Psoas muscle (tissue), 8 donors: ENCODE measurements around the gene IGSF21. TPM values are rescaled to one million over a fixed set of nuclear protein-coding genes. Genes with fewer than 3 reads are reported as not detected.

Experiments used
- ATAC-seq, 4 donors: fragments of 200-7000 bp; cut with Tn5 transposase; one replicate each; pipeline ENCODE4 v1.9.1; 2020; ENCODE audit warnings: moderate library complexity in 3 of 4, mild to moderate bottlenecking in 2 of 4
- DNase-seq, 2 donors: peaks; one replicate each; pipeline ENCODE4 v3.0.0-alpha.2; 2020
- H3K27ac ChIP-seq: fragments of 200-600 bp; one replicate; pipeline ENCODE4 v1.8.0; 2022
- H3K27me3 ChIP-seq, 3 donors: fragments of 200-600 bp in 1 of 3; one replicate each; pipeline versions ENCODE4 v1.6.1 to v1.8.0; 2013 to 2022; ENCODE audit warnings: low read length in 2 of 3, mild to moderate bottlenecking in 2 of 3, moderate library complexity in 1 of 3; ENCODE audit not compliant: insufficient read depth in 3 of 3
- H3K36me3 ChIP-seq, 2 donors: fragments of 200-600 bp in 1 of 2; one replicate each; pipeline versions ENCODE4 v1.6.1 to v1.8.0; 2013 to 2022; ENCODE audit warnings: low read depth in 1 of 2, mild to moderate bottlenecking in 1 of 2, moderate library complexity in 1 of 2; ENCODE audit not compliant: insufficient read depth in 1 of 2
- H3K4me1 ChIP-seq: fragments of 200-600 bp; one replicate; pipeline ENCODE4 v1.8.0; 2022
- H3K4me3 ChIP-seq: fragments of 200-600 bp; one replicate; pipeline ENCODE4 v1.8.0; 2022; ENCODE audit warnings: mild to moderate bottlenecking
- H3K9me3 ChIP-seq: fragments of 200-600 bp; one replicate; pipeline ENCODE4 v1.8.0; 2022
- CTCF ChIP-seq: fragments of 200-600 bp; IDR thresholded peaks from one replicate; pipeline ENCODE4 v1.8.0; 2022; ENCODE audit warnings: antibody characterized with exemption
- WGBS, 3 donors: extraction: QIAGEN DNeasy Blood & Tissue Kit; methylation state at CpG; one replicate each; pipeline versions ENCODE4 v1.1.6 to v1.1.7; 2013; 5-methylcytosine and 5-hydroxymethylcytosine counted together
- intact Hi-C, 2 donors: fragments of 100-400 bp; cut with DNase I; formaldehyde crosslinking; loops; one replicate each; pipeline versions ENCODE4 v1.11.0 to v1.14.2; 2022
- polyA plus RNA-seq, 3 donors: library from polyadenylated mRNA; stranded (reverse); fragments of 200-250 nt; gene quantifications; one replicate each; pipeline ENCODE4 v1.2.3, GENCODE V29; 2013
- total RNA-seq, 4 donors: library from RNA; stranded (reverse); fragmentation: NEBNext Ultra II Directional in 2 of 4; extraction: Animal tissue kit (Norgen Biotek cat#: 25700) in 2 of 4; gene quantifications; one replicate each; pipeline versions ENCODE4 v1.2.1 to v1.2.4, GENCODE V29; 2021 to 2023
- donor health status: healthy with polysubstance abuse.
- donor health status: DM: no; HTN: no; CAD: no; lungs with moderate emphysema.
- donor health status: Bipolar disorder and iron deficiency.
- donor health status: healthy.
- donor health status: DM: yes; HTN: yes; CAD: no.
- donor health status: DM: no; HTN: no; CAD: no.
- donor health status: DM: no; HTN: no; CAD: no.
- donor health status: DM: yes; HTN: yes; CAD: no.

Gene IGSF21
- total and polyA plus RNA-seq, 7 donors = 0.10 to 0.88 (median 0.42) TPM

- H3K9me3 ChIP-seq = no peaks in the 10 kb centered on the region
- 59 to 69% (median 66%) methylated on average over 8 of the region's 8 CpGs for WGBS, 3 donors
- no peaks in the 10 kb centered on the region for H3K4me1 ChIP-seq
- intact Hi-C loops = no loop called here
- no peak overlapping the region for H3K27ac ChIP-seq
- TF ChIP-seq CTCF = no peak
- H3K36me3 ChIP-seq = no peaks in the 10 kb centered on the region
- H3K27me3 ChIP-seq = peaks cover 0 to 20% (median 2%) of the 10 kb centered on the region in 3 donors
- DNase-seq (no peak), ATAC-seq (no peak)
- no peak overlapping the region for H3K4me3 ChIP-seq
Observed at GRCh38 chr1:18151436-18152122, 44.0 kb downstream of the IGSF21 start.

GRCh38 chr1:18154430-18155194 is 47.0 kb downstream of the IGSF21 start:
- no peak overlapping the region for H3K27ac ChIP-seq
- no peak overlapping the region for H3K4me3 ChIP-seq
- TF ChIP-seq CTCF = no peak
- DNase-seq (no peak), ATAC-seq (no peak)
- no peaks in the 10 kb centered on the region for H3K4me1 ChIP-seq
- no peaks in the 10 kb centered on the region for H3K36me3 ChIP-seq
- H3K27me3 ChIP-seq = peaks cover 0 to 24% (median 6%) of the 10 kb centered on the region in 3 donors
- no peaks in the 10 kb centered on the region for H3K9me3 ChIP-seq
- 64 to 71% (median 67%) methylated on average over 3 of the region's 3 CpGs for WGBS, 3 donors
- intact Hi-C loops = no loop called here

GRCh38 chr1:18155881-18156385 is 48.3 kb downstream of the IGSF21 start:
- no peaks in the 10 kb centered on the region for H3K4me1 ChIP-seq
- H3K36me3 ChIP-seq = no peaks in the 10 kb centered on the region
- ATAC-seq (no peak), DNase-seq (no peak)
- intact Hi-C loops = no loop called here
- no peak overlapping the region for H3K27ac ChIP-seq
- H3K4me3 ChIP-seq = no peak overlapping the region
- WGBS, 3 donors = 70 to 72% (median 71%) methylated on average over 13 of the region's 13 CpGs
- TF ChIP-seq CTCF = no peak
- peaks cover 0 to 30% (median 8%) of the 10 kb centered on the region in 3 donors for H3K27me3 ChIP-seq
- H3K9me3 ChIP-seq = no peaks in the 10 kb centered on the region

GRCh38 chr1:18157352-18157751 is 49.8 kb downstream of the IGSF21 start:
- intact Hi-C loops = no loop called here
- Histone ChIP-seq H3K27ac (no peak overlapping the region), H3K9me3 (no peaks in the 10 kb centered on the region), H3K27me3 (peaks cover 0 to 22% (median 11%) of the 10 kb centered on the region in 3 donors), H3K36me3 (no peaks in the 10 kb centered on the region), H3K4me1 (no peaks in the 10 kb centered on the region), H3K4me3 (no peak overlapping the region)
- no peak for TF ChIP-seq CTCF
- 72 to 74% (median 74%) methylated on average over 10 of the region's 10 CpGs for WGBS, 3 donors
- DNase-seq (no peak), ATAC-seq (no peak)
